ENCODE data around the gene CACNA2D3.
A peak's percentile ranks its signal among the peaks of the same experiment; 100 is the strongest.

CACNA2D3 gene

GRCh38 chr3:54863786-54864185 is 741.4 kb downstream of the CACNA2D3 start:
- no peak for DNase-seq (ENCODE audit: low read depth)
- no peak overlapping the region for H3K4me3 ChIP-seq (ENCODE audit: low read depth, low read length)
- no peak for TF ChIP-seq CTCF (IDR thresholded peaks at IDR 0.05; ENCODE audit: insufficient read depth, low read depth, low read length, missing control alignments)

GRCh38 chr3:54865316-54865715 is 743.0 kb downstream of the CACNA2D3 start:
- no peak for TF ChIP-seq CTCF (IDR thresholded peaks at IDR 0.05; ENCODE audit: insufficient read depth, low read depth, low read length, missing control alignments)
- no peak for DNase-seq (ENCODE audit: low read depth)
- no peak overlapping the region for H3K4me3 ChIP-seq (ENCODE audit: low read depth, low read length)

- no peak for DNase-seq (ENCODE audit: low read depth)
- no peak overlapping the region for H3K4me3 ChIP-seq (ENCODE audit: low read depth, low read length)
- TF ChIP-seq CTCF (IDR thresholded peaks at IDR 0.05; ENCODE audit: insufficient read depth, low read depth, low read length, missing control alignments), result no peak
Measured at GRCh38 chr3:54866251-54866650, 743.9 kb downstream of the CACNA2D3 start.

GRCh38 chr3:54870423-54870822 is 748.1 kb downstream of the CACNA2D3 start:
- TF ChIP-seq CTCF (IDR thresholded peaks at IDR 0.05; ENCODE audit: insufficient read depth, low read depth, low read length, missing control alignments), result peak; percentile 25
- DNase-seq (ENCODE audit: low read depth), result peak; percentile 10
- no peak overlapping the region for H3K4me3 ChIP-seq (ENCODE audit: low read depth, low read length)

- no peak for TF ChIP-seq CTCF (IDR thresholded peaks at IDR 0.05; ENCODE audit: insufficient read depth, low read depth, low read length, missing control alignments)
- no peak for DNase-seq (ENCODE audit: low read depth)
- H3K4me3 ChIP-seq (ENCODE audit: low read depth, low read length), result no peak overlapping the region
Measured at GRCh38 chr3:54871867-54872266, 749.5 kb downstream of the CACNA2D3 start.

- TF ChIP-seq CTCF (IDR thresholded peaks at IDR 0.05; ENCODE audit: insufficient read depth, low read depth, low read length, missing control alignments), result no peak
- no peak overlapping the region for H3K4me3 ChIP-seq (ENCODE audit: low read depth, low read length)
- no peak for DNase-seq (ENCODE audit: low read depth)
Measured at GRCh38 chr3:54873059-54874010, 751.0 kb downstream of the CACNA2D3 start.
